Pancreas (tissue), 10 donors: ENCODE measurements around the gene CD300H. TPM values are rescaled to one million over a fixed set of nuclear protein-coding genes. Genes with fewer than 3 reads are reported as not detected.

Experiments
- ATAC-seq, 4 donors: fragments of 200-7000 bp; cut with Tn5 transposase; one replicate each; pipeline versions ENCODE4 v1.8.0 to v1.9.1; 2020; ENCODE audit warnings: mild to moderate bottlenecking in 4 of 4, moderate library complexity in 4 of 4
- DNase-seq, 6 donors: peaks; one replicate each; pipeline ENCODE4 v3.0.0-alpha.2; 2020
- FAIRE-seq: peaks from 2 replicates; lab custom pipeline; 2012; peaks lifted over from hg19 to GRCh38; lab: Jason Lieb, UNC
- H3K27ac ChIP-seq, 4 donors: fragments of 200-600 bp; sonication (generic); 1 replicate in 3 of 4; 2 replicates in 1 of 4; pipeline versions ENCODE4 v1.5.0 to v1.8.0; 2020
- H3K27me3 ChIP-seq, 4 donors: fragments of 200-600 bp; one replicate each; pipeline ENCODE4 v1.8.0; 2021
- H3K36me3 ChIP-seq, 3 donors: fragments of 200-600 bp; sonication (generic) in 1 of 3; one replicate each; pipeline versions ENCODE4 v1.5.0 to v1.8.0; 2020 to 2021
- H3K4me1 ChIP-seq, 3 donors: fragments of 200-600 bp; one replicate each; pipeline ENCODE4 v1.8.0; 2021
- H3K4me3 ChIP-seq, 4 donors: fragments of 200-600 bp; sonication (generic) in 2 of 4; one replicate each; pipeline versions ENCODE4 v1.5.0 to v1.8.0; 2020 to 2021
- H3K9me3 ChIP-seq, 4 donors: fragments of 200-600 bp; one replicate each; pipeline ENCODE4 v1.8.0; 2021
- CTCF ChIP-seq, 4 donors: fragments of 200-600 bp; sonication (generic) in 3 of 4; IDR thresholded peaks; one replicate each; pipeline versions ENCODE4 v1.5.0 to v1.8.0; 2021; ENCODE audit warnings: antibody characterized with exemption in 4 of 4
- WGBS, 2 donors: extraction: QIAGEN DNeasy Blood & Tissue Kit; methylation state at CpG; one replicate each; pipeline ENCODE4 v1.1.7; 2013; 5-methylcytosine and 5-hydroxymethylcytosine counted together
- intact Hi-C, 3 donors: fragments of 100-400 bp; cut with DNase I; formaldehyde crosslinking; loops; one replicate each; pipeline versions ENCODE4 v1.11.1 to v1.14.2; 2022
- polyA plus RNA-seq, 2 donors: library from polyadenylated mRNA; stranded (reverse); fragments of 200-250 nt; gene quantifications; one replicate each; pipeline ENCODE4 v1.2.3, GENCODE V29; 2013
- total RNA-seq, 6 donors: library from RNA; stranded (reverse); fragmentation: NEBNext Ultra II Directional in 4 of 6; extraction: Animal tissue kit (Norgen Biotek cat#: 25700) in 4 of 6; gene quantifications; one replicate each; pipeline versions ENCODE4 v1.2.1 to v1.2.4, GENCODE V29; 2021 to 2023
- donor health status: healthy with polysubstance abuse.
- donor health status: DM: no; HTN: no; CAD: no; lungs with moderate emphysema.
- donor health status: DM: no; HTN: no; CAD: no.
- donor health status: control.
- donor health status: control.
- donor health status: Bipolar disorder and iron deficiency.
- donor health status: DM: yes; HTN: yes; CAD: no.
- donor health status: DM: no; HTN: no; CAD: no.
- donor health status: DM: no; HTN: no; CAD: no.
- donor health status: DM: yes; HTN: yes; CAD: no.

The CD300H gene
- total and polyA plus RNA-seq, 8 donors = not detected

GRCh38 chr17:74541176-74542111, 25.9 kb downstream of the CD300H start:
- 46 to 58% methylated on average over 20 to 23 of the region's 23 CpGs for WGBS, 2 donors
- no peaks in the 10 kb centered on the region for H3K27me3 ChIP-seq
- H3K27ac ChIP-seq = no peak overlapping the region
- no peaks in the 10 kb centered on the region for H3K9me3 ChIP-seq
- FAIRE-seq (no peak), DNase-seq (peak in 1 of 6 donors; percentile 37), ATAC-seq (no peak)
- no peak for TF ChIP-seq CTCF (IDR thresholded peaks at IDR 0.05)
- no peaks in the 10 kb centered on the region for H3K36me3 ChIP-seq
- intact Hi-C loops = no loop called here
- no peaks in the 10 kb centered on the region for H3K4me1 ChIP-seq
- H3K4me3 ChIP-seq = no peak overlapping the region

GRCh38 chr17:74539281-74539820, 28.0 kb downstream of the CD300H start:
- TF ChIP-seq CTCF (IDR thresholded peaks at IDR 0.05) = no peak
- FAIRE-seq (no peak), ATAC-seq (no peak), DNase-seq (peak in 1 of 6 donors; percentile 49)
- no peak overlapping the region for H3K4me3 ChIP-seq
- H3K27me3 ChIP-seq = peaks cover 0 to 6% (median 0%) of the 10 kb centered on the region in 4 donors
- H3K4me1 ChIP-seq = no peaks in the 10 kb centered on the region
- WGBS, 2 donors = 41 to 57% methylated on average over 10 of the region's 10 CpGs
- intact Hi-C loops = no loop called here
- H3K27ac ChIP-seq = no peak overlapping the region
- no peaks in the 10 kb centered on the region for H3K36me3 ChIP-seq
- H3K9me3 ChIP-seq = no peaks in the 10 kb centered on the region

GRCh38 chr17:74536890-74537289, 30.4 kb downstream of the CD300H start:
- Histone ChIP-seq H3K27ac (no peak overlapping the region), H3K9me3 (no peaks in the 10 kb centered on the region), H3K27me3 (peaks cover 0 to 6% (median 0%) of the 10 kb centered on the region in 4 donors), H3K4me3 (no peak overlapping the region), H3K4me1 (no peaks in the 10 kb centered on the region), H3K36me3 (no peaks in the 10 kb centered on the region)
- DNase-seq (no peak), ATAC-seq (no peak), FAIRE-seq (no peak)
- WGBS, 2 donors = 50 to 63% methylated on average over 3 of the region's 3 CpGs
- intact Hi-C loops = no loop called here
- TF ChIP-seq CTCF (IDR thresholded peaks at IDR 0.05) = no peak

- FAIRE-seq = no peak
These were observed 35.2 kb downstream of the CD300H start for GRCh38 chr17:74532115-74532514.

More at GRCh38 chr17:74532115-74532514, 35.2 kb downstream of the CD300H start:
- Histone ChIP-seq H3K9me3 (no peaks in the 10 kb centered on the region), H3K4me3 (no peak overlapping the region), H3K36me3 (no peaks in the 10 kb centered on the region), H3K27me3 (peaks cover 0 to 6% (median 0%) of the 10 kb centered on the region in 4 donors), H3K27ac (peak overlapping the region in 1 of 4 donors; percentile 16), H3K4me1 (no peaks in the 10 kb centered on the region)
- ATAC-seq = peak in 3 of 4 donors; percentile 24 to 78 (median 60)
- WGBS, 2 donors = 52 to 65% methylated on average over 10 of the region's 10 CpGs
- no peak for TF ChIP-seq CTCF (IDR thresholded peaks at IDR 0.05)
- intact Hi-C loops = no loop called here
- peak in 2 of 6 donors; percentile 13 to 56 for DNase-seq
